Smooth muscle cell (in vitro differentiated cells): ENCODE results near the gene CCDC6. TPM values are rescaled to one million over a fixed set of nuclear protein-coding genes. Genes with fewer than 3 reads are reported as not detected.
"Not testable (repeated sequence)": the region's sequence is repeated elsewhere in the genome, so short reads cannot be mapped to it uniquely, and the experiment has no call there.

ENCODE experiments used
- DNase-seq: peaks from one replicate; lab custom pipeline; 2025; ENCODE audit not compliant: unreplicated experiment; lab: John Stamatoyannopoulos, UW
- H2AFZ ChIP-seq: fragments of 200-600 bp; sonication (generic); 2 replicates; pipeline ENCODE4 v1.6.0; 2016; ENCODE audit warnings: antibody characterized with exemption, low read depth, mild to moderate bottlenecking
- H3F3A ChIP-seq: fragments of 200-600 bp; sonication (generic); 2 replicates; pipeline ENCODE4 v1.6.0; 2017; ENCODE audit warnings: antibody characterized with exemption, low read depth
- H3K27ac ChIP-seq: fragments of 200-600 bp; sonication (generic); 2 replicates; pipeline ENCODE4 v1.5.1; 2016; ENCODE audit warnings: low read depth, mild to moderate bottlenecking
- H3K27me3 ChIP-seq: fragments of 200-600 bp; sonication (generic); 2 replicates; pipeline ENCODE4 v1.6.1; 2016; ENCODE audit warnings: low read depth, mild to moderate bottlenecking
- H3K36me3 ChIP-seq: fragments of 200-600 bp; sonication (generic); 2 replicates; pipeline ENCODE4 v1.5.1; 2016; ENCODE audit warnings: low read depth
- H3K4me1 ChIP-seq: fragments of 200-600 bp; sonication (generic); 2 replicates; pipeline ENCODE4 v1.5.1; 2016; ENCODE audit warnings: low read depth
- H3K4me2 ChIP-seq: fragments of 200-600 bp; sonication (generic); 2 replicates; pipeline ENCODE4 v1.6.0; 2016; ENCODE audit warnings: mild to moderate bottlenecking
- H3K4me3 ChIP-seq: fragments of 200-600 bp; sonication (generic); 2 replicates; pipeline ENCODE4 v1.5.1; 2016; ENCODE audit warnings: mild to moderate bottlenecking
- H3K79me2 ChIP-seq: fragments of 200-600 bp; sonication (generic); 2 replicates; pipeline ENCODE4 v1.6.0; 2016; ENCODE audit warnings: low read depth, mild to moderate bottlenecking
- H3K9ac ChIP-seq: fragments of 200-600 bp; sonication (generic); 2 replicates; pipeline ENCODE4 v1.6.0; 2016; ENCODE audit warnings: low read depth
- H3K9me3 ChIP-seq: fragments of 200-600 bp; sonication (generic); replicated peaks from 2 replicates; pipeline ENCODE4 v1.5.1; 2016; ENCODE audit warnings: low read depth
- H4K20me1 ChIP-seq: fragments of 200-600 bp; sonication (generic); 2 replicates; pipeline ENCODE4 v1.6.0; 2016; ENCODE audit warnings: low read depth
- WGBS: methylation state at CpG from one replicate; pipeline ENCODE4 v1.1.7; 2016; ENCODE audit warnings: low lambda C conversion rate; 5-methylcytosine and 5-hydroxymethylcytosine counted together
- polyA plus RNA-seq: library from polyadenylated mRNA; unstranded; fragments of >200 nt; fragmentation: Nextera tagmentation; extraction: Ambion mirVana; gene quantifications from 2 replicates; pipeline ENCODE4 v1.2.1, GENCODE V29; 2016
- total RNA-seq: library from RNA; depleted of rRNA; stranded (reverse); fragments of >200 nt; gene quantifications from 2 replicates; pipeline ENCODE4 v1.2.3, GENCODE V29; 2014
- TF ChIP-seq, protein P1 (sequence below): fragments of 200-600 bp; sonication (generic); IDR thresholded peaks from 2 replicates; pipeline ENCODE4 v1.5.1; 2017; ENCODE audit warnings: borderline replicate concordance, mild to moderate bottlenecking, antibody characterized with exemption; ENCODE audit not compliant: insufficient read depth, poor library complexity, severe bottlenecking

Gene CCDC6
- total and polyA plus RNA-seq, 2 experiments from 2014 or later = 15.3 to 36.8 TPM

DNA sequence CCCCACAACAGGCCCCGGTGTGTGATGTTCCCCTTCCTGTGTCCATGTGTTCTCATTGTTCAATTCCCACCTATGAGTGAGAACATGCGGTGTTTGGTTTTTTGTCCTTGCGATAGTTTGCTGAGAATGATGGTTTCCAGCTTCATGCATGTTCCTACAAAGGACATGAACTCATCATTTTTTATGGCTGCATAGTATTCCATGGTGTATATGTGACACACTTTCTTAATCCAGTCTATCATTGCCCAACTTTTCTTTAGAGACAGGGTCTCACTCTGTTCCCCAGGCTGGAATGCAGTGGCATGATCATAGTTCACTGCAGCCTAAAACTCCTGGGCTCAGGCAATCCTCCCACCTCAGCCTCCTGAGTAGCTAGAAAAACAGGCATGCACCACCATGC, 120.9 kb downstream of the CCDC6 start:
- not testable (repeated sequence) for H3K4me3 ChIP-seq, H3F3A ChIP-seq, H3K4me1 ChIP-seq, DNase-seq, H2AFZ ChIP-seq, H3K9ac ChIP-seq, H3K9me3 ChIP-seq, H4K20me1 ChIP-seq, H3K27ac ChIP-seq, H3K36me3 ChIP-seq, H3K4me2 ChIP-seq, H3K27me3 ChIP-seq, H3K79me2 ChIP-seq
- WGBS = 100% methylated on average over 2 of the region's 3 CpGs

DNA sequence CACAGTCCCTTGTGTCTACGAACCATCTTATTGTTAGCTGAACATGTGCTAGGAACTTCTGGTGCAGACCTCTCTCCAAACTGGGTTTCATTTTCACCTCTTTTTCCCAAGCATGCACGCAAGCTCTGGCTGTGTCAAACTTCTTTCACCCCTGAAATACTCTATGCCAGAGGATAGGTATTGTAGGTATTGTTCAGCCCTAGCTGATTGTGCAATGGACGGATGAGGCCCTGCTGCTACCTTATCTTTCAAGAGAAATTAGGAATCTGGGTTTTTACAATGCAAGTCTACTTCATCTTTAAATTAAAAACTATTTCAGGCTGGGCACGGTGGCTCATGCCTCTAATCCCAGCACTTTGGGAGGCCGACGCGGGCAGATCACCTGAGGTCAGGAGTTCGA, 124.8 kb downstream of the CCDC6 start:
- Histone ChIP-seq H3K4me1 (no peaks in the 10 kb centered on the region), H4K20me1 (no peaks in the 10 kb centered on the region), H2AFZ (no peak overlapping the region), H3K36me3 (no peaks in the 10 kb centered on the region), H3K9ac (no peak overlapping the region), H3K4me2 (no peak overlapping the region), H3K4me3 (no peak overlapping the region), H3F3A (no peaks in the 10 kb centered on the region), H3K27ac (no peak overlapping the region), H3K79me2 (no peaks in the 10 kb centered on the region), H3K9me3 (no peaks in the 10 kb centered on the region), H3K27me3 (no peaks in the 10 kb centered on the region)
- DNase-seq = no peak
- WGBS = 76% methylated on average over 8 of the region's 8 CpGs
- TF ChIP-seq, protein P1, sequence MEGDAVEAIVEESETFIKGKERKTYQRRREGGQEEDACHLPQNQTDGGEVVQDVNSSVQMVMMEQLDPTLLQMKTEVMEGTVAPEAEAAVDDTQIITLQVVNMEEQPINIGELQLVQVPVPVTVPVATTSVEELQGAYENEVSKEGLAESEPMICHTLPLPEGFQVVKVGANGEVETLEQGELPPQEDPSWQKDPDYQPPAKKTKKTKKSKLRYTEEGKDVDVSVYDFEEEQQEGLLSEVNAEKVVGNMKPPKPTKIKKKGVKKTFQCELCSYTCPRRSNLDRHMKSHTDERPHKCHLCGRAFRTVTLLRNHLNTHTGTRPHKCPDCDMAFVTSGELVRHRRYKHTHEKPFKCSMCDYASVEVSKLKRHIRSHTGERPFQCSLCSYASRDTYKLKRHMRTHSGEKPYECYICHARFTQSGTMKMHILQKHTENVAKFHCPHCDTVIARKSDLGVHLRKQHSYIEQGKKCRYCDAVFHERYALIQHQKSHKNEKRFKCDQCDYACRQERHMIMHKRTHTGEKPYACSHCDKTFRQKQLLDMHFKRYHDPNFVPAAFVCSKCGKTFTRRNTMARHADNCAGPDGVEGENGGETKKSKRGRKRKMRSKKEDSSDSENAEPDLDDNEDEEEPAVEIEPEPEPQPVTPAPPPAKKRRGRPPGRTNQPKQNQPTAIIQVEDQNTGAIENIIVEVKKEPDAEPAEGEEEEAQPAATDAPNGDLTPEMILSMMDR = no peak

DNA sequence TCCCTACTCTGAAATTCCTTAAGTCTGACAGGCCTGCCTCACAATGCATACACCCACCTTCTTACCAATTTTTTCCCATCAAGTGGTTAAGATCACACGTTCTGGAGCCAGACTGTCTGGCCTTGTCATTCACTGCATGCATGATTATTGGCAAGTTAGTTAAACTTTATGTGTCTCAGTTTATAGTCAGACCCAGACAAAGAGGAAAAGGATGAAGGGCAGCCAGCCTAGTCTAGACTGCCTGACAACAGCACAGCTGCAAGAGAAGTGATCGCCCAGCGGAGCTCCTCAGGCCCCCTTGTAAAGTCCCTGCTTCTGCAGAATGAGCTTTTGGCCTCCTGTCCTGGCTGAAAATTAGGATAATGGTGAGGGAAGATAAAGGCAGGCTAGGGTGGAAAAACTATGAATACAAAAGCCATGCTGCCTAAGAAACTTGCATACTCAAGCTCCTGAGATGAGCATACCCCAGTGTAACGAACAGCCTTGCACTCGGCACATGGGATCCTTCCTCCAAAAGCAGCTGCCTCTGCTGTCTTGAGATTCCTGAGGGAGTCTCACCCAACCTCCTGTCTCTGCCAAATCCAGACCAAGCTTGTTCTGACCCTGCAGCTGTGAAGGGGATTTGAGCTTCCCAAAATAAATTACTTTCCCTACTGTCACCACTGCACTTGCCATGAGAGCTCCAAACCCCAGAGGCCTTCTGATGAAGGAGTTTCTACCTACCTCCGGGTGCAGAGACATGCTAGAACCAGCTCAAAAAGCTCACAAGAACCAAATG, 126.4 kb downstream of the CCDC6 start:
- Histone ChIP-seq H3K79me2 (no peaks in the 10 kb centered on the region), H3K4me3 (no peak overlapping the region), H3K27me3 (no peaks in the 10 kb centered on the region), H3K27ac (peak overlapping the region; percentile 86), H3K4me1 (no peaks in the 10 kb centered on the region), H3F3A (no peaks in the 10 kb centered on the region), H3K9ac (peak overlapping the region; percentile 63), H3K9me3 (no peaks in the 10 kb centered on the region), H2AFZ (no peak overlapping the region), H4K20me1 (no peaks in the 10 kb centered on the region), H3K36me3 (no peaks in the 10 kb centered on the region), H3K4me2 (peak overlapping the region; percentile 49)
- no peak for DNase-seq
- TF ChIP-seq, protein P1 = no peak
- WGBS = 45% methylated on average over 6 of the region's 6 CpGs

DNA sequence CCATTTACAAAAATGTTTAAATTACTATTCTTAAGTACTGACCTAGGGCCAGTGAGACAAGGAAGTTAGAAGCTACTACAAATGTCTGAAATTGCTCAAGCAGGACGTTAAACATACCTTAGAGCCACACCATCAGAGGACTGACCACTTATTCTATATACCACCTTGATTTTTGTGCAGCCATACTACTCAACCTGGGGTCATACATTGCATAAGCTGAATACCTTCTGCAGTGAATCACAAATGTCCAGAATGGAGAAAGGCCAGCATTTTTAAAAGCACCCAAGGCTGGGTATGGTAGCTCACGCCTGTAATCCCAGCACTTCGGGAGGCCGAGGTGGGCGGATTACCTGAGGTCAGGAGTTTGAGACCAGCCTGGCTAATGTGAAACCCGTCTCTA, 131.9 kb downstream of the CCDC6 start:
- no peak overlapping the region for H3K4me2 ChIP-seq
- H3F3A ChIP-seq = no peaks in the 10 kb centered on the region
- H3K9ac ChIP-seq = no peak overlapping the region
- H3K27me3 ChIP-seq = no peaks in the 10 kb centered on the region
- no peaks in the 10 kb centered on the region for H3K79me2 ChIP-seq
- no peak overlapping the region for H2AFZ ChIP-seq
- no peaks in the 10 kb centered on the region for H3K9me3 ChIP-seq
- H3K27ac ChIP-seq = no peak overlapping the region
- TF ChIP-seq, protein P1 = no peak
- H4K20me1 ChIP-seq = no peaks in the 10 kb centered on the region
- no peak for DNase-seq
- 91% methylated on average over 6 of the region's 6 CpGs for WGBS
- no peaks in the 10 kb centered on the region for H3K36me3 ChIP-seq
- H3K4me3 ChIP-seq = no peak overlapping the region
- H3K4me1 ChIP-seq = no peaks in the 10 kb centered on the region
